ENCODE data around the gene ERBB2. TPM values are rescaled to one million over a fixed set of nuclear protein-coding genes. Genes with fewer than 3 reads are reported as not detected.

The ERBB2 gene
- total and polyA plus RNA-seq, 4 experiments from 2014 or later, result 0.55 to 4.5 (median 4.1) TPM; not detected in 1

GRCh38 chr17:39716879-39717536, 17.1 kb downstream of the ERBB2 start:
- Mint-ChIP-seq H3K27ac (no peak overlapping the region), H3K36me3 (no peaks in the 10 kb centered on the region), H3K4me3 (no peak overlapping the region), H3K27me3 (no peaks in the 10 kb centered on the region), H3K9me3 (no peaks in the 10 kb centered on the region), H3K4me1 (no peaks in the 10 kb centered on the region)
- CTCF ChIA-PET (ENCODE audit: partially characterized antibody), result no interaction called here
- Histone ChIP-seq H3K4me1 (ENCODE audit: insufficient read depth, low read length) (no peaks in the 10 kb centered on the region), H3K9me3 (ENCODE audit: control insufficient read depth in 1 of 2, low read length in 2 of 2) (no peaks in the 10 kb centered on the region), H3K27ac (ENCODE audit: low read depth, low read length) (no peak overlapping the region), H3K36me3 (ENCODE audit: insufficient read depth, low read length) (no peaks in the 10 kb centered on the region), H3K4me3 (ENCODE audit: low read length in 2 of 2) (no peak overlapping the region), H3K27me3 (ENCODE audit: insufficient read depth, low read length) (no peaks in the 10 kb centered on the region)
- POLR2A ChIA-PET (ENCODE audit: partially characterized antibody), result no interaction called here
- no peak for DNase-seq
- intact Hi-C loops (cut with micrococcal nuclease), result no loop called here

GRCh38 chr17:39717660-39718059, 17.8 kb downstream of the ERBB2 start:
- POLR2A ChIA-PET (ENCODE audit: partially characterized antibody), result no interaction called here
- intact Hi-C loops (cut with micrococcal nuclease), result no loop called here
- Histone ChIP-seq H3K9me3 (ENCODE audit: control insufficient read depth in 1 of 2, low read length in 2 of 2) (no peaks in the 10 kb centered on the region), H3K27me3 (ENCODE audit: insufficient read depth, low read length) (no peaks in the 10 kb centered on the region), H3K27ac (ENCODE audit: low read depth, low read length) (no peak overlapping the region), H3K4me3 (ENCODE audit: low read length in 2 of 2) (no peak overlapping the region), H3K36me3 (ENCODE audit: insufficient read depth, low read length) (no peaks in the 10 kb centered on the region), H3K4me1 (ENCODE audit: insufficient read depth, low read length) (no peaks in the 10 kb centered on the region)
- no peaks in the 10 kb centered on the region for H3K27me3 Mint-ChIP-seq
- no peaks in the 10 kb centered on the region for H3K9me3 Mint-ChIP-seq
- no peak for DNase-seq
- H3K36me3 Mint-ChIP-seq, result no peaks in the 10 kb centered on the region
- H3K4me1 Mint-ChIP-seq, result no peaks in the 10 kb centered on the region
- no peak overlapping the region for H3K4me3 Mint-ChIP-seq
- CTCF ChIA-PET (ENCODE audit: partially characterized antibody), result no interaction called here
- no peak overlapping the region for H3K27ac Mint-ChIP-seq

- no peaks in the 10 kb centered on the region for H3K4me1 ChIP-seq (ENCODE audit: insufficient read depth, low read length)
- no peaks in the 10 kb centered on the region for H3K36me3 ChIP-seq (ENCODE audit: insufficient read depth, low read length)
- ChIA-PET CTCF (ENCODE audit: partially characterized antibody) (interaction anchor here (0.7 to 1.5 kb wide), 3 partner anchors 10 to 98 kb away, joined by 3 to 4 read pairs (median 3); partner anchors contain the start of gene MIEN1), POLR2A (ENCODE audit: partially characterized antibody) (interaction anchor here (1.2 to 1.8 kb wide), 3 partner anchors 10 to 31 kb away, joined by 3 to 6 read pairs (median 3); partner anchors contain the start of genes ERBB2 and MIEN1)
- no peak overlapping the region for H3K27ac ChIP-seq (ENCODE audit: low read depth, low read length)
- no peaks in the 10 kb centered on the region for H3K9me3 Mint-ChIP-seq
- H3K27me3 Mint-ChIP-seq, result no peaks in the 10 kb centered on the region
- H3K9me3 ChIP-seq (ENCODE audit: control insufficient read depth in 1 of 2, low read length in 2 of 2), result no peaks in the 10 kb centered on the region
- DNase-seq, result no peak
- H3K4me3 ChIP-seq (ENCODE audit: low read length in 2 of 2), result no peak overlapping the region
- H3K27ac Mint-ChIP-seq, result no peak overlapping the region
- H3K4me3 Mint-ChIP-seq, result no peak overlapping the region
- intact Hi-C loops (cut with micrococcal nuclease), result no loop called here
- peaks cover 0 to 3% of the 10 kb centered on the region in 2 donors for H3K36me3 Mint-ChIP-seq
- H3K27me3 ChIP-seq (ENCODE audit: insufficient read depth, low read length), result no peaks in the 10 kb centered on the region
- no peaks in the 10 kb centered on the region for H3K4me1 Mint-ChIP-seq
Observed at GRCh38 chr17:39719563-39720355, 19.9 kb downstream of the ERBB2 start.

GRCh38 chr17:39722104-39722503, 22.2 kb downstream of the ERBB2 start:
- Mint-ChIP-seq H3K9me3 (no peaks in the 10 kb centered on the region), H3K36me3 (peaks cover 6% of the 10 kb centered on the region in 2 donors), H3K27me3 (no peaks in the 10 kb centered on the region), H3K27ac (no peak overlapping the region), H3K4me3 (no peak overlapping the region), H3K4me1 (peaks cover 0 to 8% (median under 1%) of the 10 kb centered on the region in 4 donors)
- no peaks in the 10 kb centered on the region for H3K27me3 ChIP-seq (ENCODE audit: insufficient read depth, low read length)
- no peaks in the 10 kb centered on the region for H3K36me3 ChIP-seq (ENCODE audit: insufficient read depth, low read length)
- H3K9me3 ChIP-seq (ENCODE audit: control insufficient read depth in 1 of 2, low read length in 2 of 2), result no peaks in the 10 kb centered on the region
- intact Hi-C loops (cut with micrococcal nuclease), result no loop called here
- CTCF ChIA-PET (ENCODE audit: partially characterized antibody), result interaction anchor here (1.1 to 1.4 kb wide), 2 partner anchors 67 to 100 kb away, joined by 3 to 4 read pairs; no protein-coding TSS in a partner anchor
- DNase-seq, result no peak
- no peak overlapping the region for H3K4me3 ChIP-seq (ENCODE audit: low read length in 2 of 2)
- POLR2A ChIA-PET (ENCODE audit: partially characterized antibody), result no interaction called here
- no peak overlapping the region for H3K27ac ChIP-seq (ENCODE audit: low read depth, low read length)
- no peaks in the 10 kb centered on the region for H3K4me1 ChIP-seq (ENCODE audit: insufficient read depth, low read length)

- no peaks in the 10 kb centered on the region for H3K36me3 ChIP-seq (ENCODE audit: insufficient read depth, low read length)
- ChIA-PET CTCF (ENCODE audit: partially characterized antibody) (interaction anchor here (1.1 to 1.4 kb wide), 2 partner anchors 68 to 102 kb away, joined by 3 to 4 read pairs; no protein-coding TSS in a partner anchor), POLR2A (ENCODE audit: partially characterized antibody) (no interaction called here)
- no peaks in the 10 kb centered on the region for H3K9me3 Mint-ChIP-seq
- peaks cover 0 to 12% (median under 1%) of the 10 kb centered on the region in 4 donors for H3K4me1 Mint-ChIP-seq
- no peak for DNase-seq
- H3K27ac Mint-ChIP-seq, result no peak overlapping the region
- no peaks in the 10 kb centered on the region for H3K9me3 ChIP-seq (ENCODE audit: control insufficient read depth in 1 of 2, low read length in 2 of 2)
- H3K4me3 Mint-ChIP-seq, result no peak overlapping the region
- H3K27me3 ChIP-seq (ENCODE audit: insufficient read depth, low read length), result no peaks in the 10 kb centered on the region
- no peak overlapping the region for H3K4me3 ChIP-seq (ENCODE audit: low read length in 2 of 2)
- intact Hi-C loops (cut with micrococcal nuclease), result no loop called here
- no peaks in the 10 kb centered on the region for H3K4me1 ChIP-seq (ENCODE audit: insufficient read depth, low read length)
- H3K27ac ChIP-seq (ENCODE audit: low read depth, low read length), result no peak overlapping the region
- H3K27me3 Mint-ChIP-seq, result no peaks in the 10 kb centered on the region
- peaks cover 7 to 10% of the 10 kb centered on the region in 2 donors for H3K36me3 Mint-ChIP-seq
Observed at GRCh38 chr17:39722965-39723848, 23.3 kb downstream of the ERBB2 start.

- Mint-ChIP-seq H3K4me3 (no peak overlapping the region), H3K27me3 (no peaks in the 10 kb centered on the region), H3K27ac (no peak overlapping the region), H3K9me3 (no peaks in the 10 kb centered on the region), H3K36me3 (peaks cover 12 to 21% of the 10 kb centered on the region in 2 donors), H3K4me1 (peaks cover 3 to 25% (median 9%) of the 10 kb centered on the region in 4 donors)
- H3K36me3 ChIP-seq (ENCODE audit: insufficient read depth, low read length), result peaks cover 12% of the 10 kb centered on the region
- peaks cover 10% of the 10 kb centered on the region for H3K4me1 ChIP-seq (ENCODE audit: insufficient read depth, low read length)
- ChIA-PET CTCF (ENCODE audit: partially characterized antibody) (no interaction called here), POLR2A (ENCODE audit: partially characterized antibody) (no interaction called here)
- no peak overlapping the region for H3K27ac ChIP-seq (ENCODE audit: low read depth, low read length)
- intact Hi-C loops (cut with micrococcal nuclease), result no loop called here
- no peaks in the 10 kb centered on the region for H3K9me3 ChIP-seq (ENCODE audit: control insufficient read depth in 1 of 2, low read length in 2 of 2)
- H3K27me3 ChIP-seq (ENCODE audit: insufficient read depth, low read length), result no peaks in the 10 kb centered on the region
- no peak overlapping the region for H3K4me3 ChIP-seq (ENCODE audit: low read length in 2 of 2)
- DNase-seq, result no peak
Observed at GRCh38 chr17:39724731-39725130, 24.9 kb downstream of the ERBB2 start.
